GM12875 (cell line): ENCODE measurements around the gene SIPA1L3.

Experiments used
- H3K4me3 ChIP-seq: one replicate; pipeline ENCODE4 v1.5.1; 2011; ENCODE audit warnings: low read depth, low read length, control low read depth
- CTCF ChIP-seq: IDR thresholded peaks from 2 replicates; pipeline ENCODE4 v1.5.1; 2011; ENCODE audit warnings: low read depth, mild to moderate bottlenecking, control low read depth, inconsistent platforms, low read length, moderate library complexity, borderline replicate concordance; ENCODE audit not compliant: insufficient read depth

Gene SIPA1L3

DNA sequence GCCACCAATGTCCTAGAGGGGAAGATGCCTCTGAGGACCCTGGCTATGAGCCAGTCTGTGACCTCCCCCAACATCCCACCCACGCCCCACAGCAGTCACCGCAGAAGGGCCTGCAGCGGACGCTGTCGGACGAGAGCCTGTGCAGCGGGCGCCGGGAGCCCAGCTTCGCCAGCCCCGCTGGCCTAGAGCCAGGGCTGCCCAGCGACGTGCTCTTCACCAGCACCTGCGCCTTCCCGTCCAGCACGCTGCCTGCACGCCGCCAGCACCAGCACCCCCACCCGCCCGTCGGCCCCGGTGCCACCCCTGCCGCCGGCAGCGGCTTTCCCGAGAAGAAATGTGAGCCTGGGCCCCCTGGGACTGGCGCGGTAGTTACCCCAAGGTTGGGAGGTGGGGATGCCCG is 286.4 kb downstream of the SIPA1L3 start:
- no peak overlapping the region for H3K4me3 ChIP-seq
- TF ChIP-seq CTCF, result no peak

DNA sequence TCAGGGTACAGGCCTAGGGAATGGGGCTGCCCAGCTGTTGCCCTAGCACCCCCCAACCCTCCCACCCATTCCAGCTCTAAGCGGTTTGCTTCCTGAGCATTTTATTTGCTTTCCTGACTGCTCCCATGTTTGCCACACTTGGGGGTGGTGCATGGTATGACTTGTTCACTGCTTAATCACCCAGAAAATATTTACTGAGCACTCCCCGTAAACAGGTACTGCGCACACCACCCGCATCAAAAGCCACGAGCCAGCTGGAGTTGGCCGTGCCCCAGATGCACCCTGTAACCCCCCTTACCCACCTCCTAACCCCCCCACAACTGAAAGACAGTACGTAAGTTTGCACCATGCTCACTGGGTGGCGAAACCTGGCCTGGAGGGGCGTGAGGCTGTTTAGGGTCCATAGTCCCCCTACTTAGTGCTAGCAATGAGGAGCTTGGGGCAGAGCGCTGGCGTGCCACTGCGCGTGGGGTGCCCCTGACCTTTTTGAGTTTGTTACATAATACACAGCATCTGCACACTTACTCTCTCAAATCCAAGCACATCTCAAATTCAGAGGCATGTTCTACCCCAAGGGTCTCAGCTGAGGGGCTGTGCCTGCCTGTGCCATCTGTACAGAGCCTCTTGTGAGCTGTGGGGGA is 287.2 kb downstream of the SIPA1L3 start:
- no peak for TF ChIP-seq CTCF

GRCh38 chr19:38195237-38195636 is 288.2 kb downstream of the SIPA1L3 start:
- TF ChIP-seq CTCF, result no peak
- H3K4me3 ChIP-seq, result no peak overlapping the region

More for the DNA sequence above, 287.2 kb downstream of the SIPA1L3 start:
- H3K4me3 ChIP-seq, result no peak overlapping the region

DNA sequence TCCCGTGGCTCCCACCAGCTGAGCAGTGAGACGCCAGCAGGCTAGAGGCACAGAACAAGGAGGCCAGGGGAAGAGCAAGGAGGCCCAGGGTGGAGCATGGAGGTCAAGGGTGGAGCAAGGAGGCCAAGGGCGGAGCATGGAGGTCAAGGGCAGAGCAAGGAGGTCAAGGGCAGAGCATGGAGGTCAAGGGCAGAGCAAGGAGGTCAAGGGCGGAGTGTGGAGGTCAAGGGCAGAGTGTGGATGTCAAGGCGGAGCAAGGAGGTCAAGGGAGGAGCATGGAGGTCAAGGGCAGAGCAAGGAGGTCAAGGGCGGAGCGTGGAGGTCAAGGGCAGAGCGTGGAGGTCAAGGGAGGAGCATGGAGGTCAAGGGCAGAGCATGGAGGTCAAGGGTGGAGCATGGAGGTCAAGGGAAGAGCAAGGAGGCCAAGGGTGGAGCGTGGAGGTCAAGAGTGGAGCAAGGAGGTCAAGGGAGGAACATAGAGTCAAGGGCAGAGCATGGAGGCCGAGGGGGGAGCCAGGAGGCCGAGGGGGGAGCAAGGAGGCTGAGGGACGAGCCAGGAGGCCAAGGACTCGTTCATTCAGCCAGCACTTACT is 289.3 kb downstream of the SIPA1L3 start:
- TF ChIP-seq CTCF, result no peak
- no peak overlapping the region for H3K4me3 ChIP-seq

DNA sequence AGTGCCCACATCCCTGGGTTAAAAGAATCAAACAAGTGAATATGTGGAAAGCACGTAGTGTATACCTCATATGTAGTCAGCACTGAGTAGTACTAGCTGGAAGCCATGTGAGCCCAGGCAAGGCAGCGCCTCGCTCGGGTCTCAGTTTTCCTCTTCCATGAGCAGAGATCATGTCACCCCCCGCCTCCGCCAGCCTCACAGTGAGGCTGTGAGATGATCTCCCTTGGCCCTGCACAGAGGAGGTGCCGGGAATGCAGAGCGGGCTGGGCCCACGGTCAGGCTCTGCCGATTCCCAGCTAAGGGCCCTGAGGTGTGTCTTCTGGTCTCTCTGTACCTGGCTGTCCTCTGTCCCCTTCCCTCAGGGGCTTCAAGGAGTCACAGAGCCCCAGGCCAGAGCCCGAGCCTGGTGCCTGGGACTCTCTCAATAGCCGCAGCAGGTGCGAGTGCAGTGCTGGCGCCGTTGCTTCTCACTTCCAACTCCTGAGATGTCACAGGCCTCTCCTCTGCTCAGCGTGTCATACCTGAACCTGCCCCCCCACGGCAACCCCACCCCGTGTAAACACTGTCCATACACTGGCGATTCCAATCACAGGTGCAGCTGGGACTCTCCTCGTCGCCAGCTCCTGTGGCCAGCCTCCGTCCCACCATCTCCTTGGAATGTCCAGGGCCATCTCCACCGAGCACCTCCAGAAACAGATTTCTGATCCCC is 290.1 kb downstream of the SIPA1L3 start:
- H3K4me3 ChIP-seq, result no peak overlapping the region
- no peak for TF ChIP-seq CTCF

- TF ChIP-seq CTCF, result no peak
- no peak overlapping the region for H3K4me3 ChIP-seq
Observed at GRCh38 chr19:38197937-38198704, 291.1 kb downstream of the SIPA1L3 start.

DNA sequence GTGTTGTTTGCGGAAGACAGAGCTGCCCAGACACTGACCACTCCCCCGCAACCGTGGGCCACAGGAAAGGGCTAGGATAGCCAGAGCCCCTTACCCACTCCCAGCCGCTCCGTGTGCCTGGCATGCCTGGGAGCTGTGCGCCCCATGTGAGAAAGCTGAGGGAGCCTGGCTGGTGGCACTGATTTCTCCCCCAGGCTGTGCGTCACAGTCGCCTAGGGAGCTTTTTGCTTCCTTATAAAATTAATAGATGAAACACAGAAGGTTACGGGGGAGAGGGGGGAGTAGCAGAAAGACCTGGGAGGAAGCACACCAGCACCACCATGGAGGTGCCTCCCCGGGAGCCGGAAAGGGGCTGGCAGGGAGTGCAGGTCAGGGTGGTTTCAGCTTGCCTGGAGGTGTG is 292.3 kb downstream of the SIPA1L3 start:
- no peak for TF ChIP-seq CTCF
- no peak overlapping the region for H3K4me3 ChIP-seq
